ENCODE data around the gene CHMP2B. TPM values are rescaled to one million over a fixed set of nuclear protein-coding genes. Genes with fewer than 3 reads are reported as not detected.

The CHMP2B gene
- total RNA-seq, 1 donor from 2014 or later, result 38.9 TPM

DNA sequence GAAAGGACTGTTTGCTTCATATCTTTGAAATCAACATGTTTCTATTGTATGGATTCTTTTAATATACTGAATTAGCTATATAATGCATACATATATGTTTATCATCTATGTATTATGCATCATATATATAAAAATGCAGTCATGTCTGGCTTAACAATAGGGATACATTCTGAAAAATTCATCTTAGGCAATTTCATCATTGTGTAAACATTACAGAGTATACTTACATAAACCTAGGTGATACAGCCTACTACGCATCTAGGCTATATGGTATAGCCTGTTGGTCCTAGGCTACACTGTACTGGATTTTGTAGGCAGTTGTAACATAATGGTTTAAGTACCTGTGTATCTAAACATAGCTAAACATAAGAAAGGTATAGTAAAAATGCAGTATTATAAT is 21.7 kb downstream of the CHMP2B start:
- no peaks in the 10 kb centered on the region for H3K9me3 ChIP-seq (ENCODE audit: insufficient read depth, low read depth, low read length)
- no peak overlapping the region for H3K27ac ChIP-seq (ENCODE audit: low read depth, low read length)
- DNase-seq (ENCODE audit: low read depth) (no peak), FAIRE-seq (no peak)
- H3K4me1 ChIP-seq (ENCODE audit: insufficient read depth, low read length), result no peaks in the 10 kb centered on the region
- H2AFZ ChIP-seq (ENCODE audit: low read depth, low read length), result no peak overlapping the region
- H3K36me3 Mint-ChIP-seq (ENCODE audit: low read depth, unreplicated experiment), result no peaks in the 10 kb centered on the region
- no peaks in the 10 kb centered on the region for H3K9me3 Mint-ChIP-seq (ENCODE audit: unreplicated experiment)
- no peaks in the 10 kb centered on the region for H3K27me3 ChIP-seq (ENCODE audit: insufficient read depth, low read length)
- no peak overlapping the region for H3K4me3 ChIP-seq (ENCODE audit: insufficient read depth, low read depth, low read length)
- H4K20me1 ChIP-seq (ENCODE audit: insufficient read depth, low read length), result no peaks in the 10 kb centered on the region
- no peak overlapping the region for H3K9ac ChIP-seq (ENCODE audit: low read length)
- TF ChIP-seq, protein P1, sequence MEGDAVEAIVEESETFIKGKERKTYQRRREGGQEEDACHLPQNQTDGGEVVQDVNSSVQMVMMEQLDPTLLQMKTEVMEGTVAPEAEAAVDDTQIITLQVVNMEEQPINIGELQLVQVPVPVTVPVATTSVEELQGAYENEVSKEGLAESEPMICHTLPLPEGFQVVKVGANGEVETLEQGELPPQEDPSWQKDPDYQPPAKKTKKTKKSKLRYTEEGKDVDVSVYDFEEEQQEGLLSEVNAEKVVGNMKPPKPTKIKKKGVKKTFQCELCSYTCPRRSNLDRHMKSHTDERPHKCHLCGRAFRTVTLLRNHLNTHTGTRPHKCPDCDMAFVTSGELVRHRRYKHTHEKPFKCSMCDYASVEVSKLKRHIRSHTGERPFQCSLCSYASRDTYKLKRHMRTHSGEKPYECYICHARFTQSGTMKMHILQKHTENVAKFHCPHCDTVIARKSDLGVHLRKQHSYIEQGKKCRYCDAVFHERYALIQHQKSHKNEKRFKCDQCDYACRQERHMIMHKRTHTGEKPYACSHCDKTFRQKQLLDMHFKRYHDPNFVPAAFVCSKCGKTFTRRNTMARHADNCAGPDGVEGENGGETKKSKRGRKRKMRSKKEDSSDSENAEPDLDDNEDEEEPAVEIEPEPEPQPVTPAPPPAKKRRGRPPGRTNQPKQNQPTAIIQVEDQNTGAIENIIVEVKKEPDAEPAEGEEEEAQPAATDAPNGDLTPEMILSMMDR (IDR thresholded peaks at IDR 0.05; ENCODE audit: insufficient read depth, low read depth, low read length), result no peak
- no peak for TF ChIP-seq EZH2 (IDR thresholded peaks at IDR 0.05; ENCODE audit: insufficient read depth, low read length)
- H3K4me1 Mint-ChIP-seq (ENCODE audit: low read depth, unreplicated experiment), result peaks cover 2% of the 10 kb centered on the region
- no peak overlapping the region for H3K4me3 Mint-ChIP-seq (ENCODE audit: unreplicated experiment)
- no peaks in the 10 kb centered on the region for H3K79me2 ChIP-seq (ENCODE audit: insufficient read depth, low read length)
- H3K27me3 Mint-ChIP-seq (ENCODE audit: low read depth, unreplicated experiment), result no peaks in the 10 kb centered on the region
- no peak overlapping the region for H3K27ac Mint-ChIP-seq (ENCODE audit: unreplicated experiment)
- peaks cover 18% of the 10 kb centered on the region for H3K36me3 ChIP-seq (ENCODE audit: insufficient read depth, low read length)
- H3K4me2 ChIP-seq (ENCODE audit: low read length), result no peak overlapping the region

DNA sequence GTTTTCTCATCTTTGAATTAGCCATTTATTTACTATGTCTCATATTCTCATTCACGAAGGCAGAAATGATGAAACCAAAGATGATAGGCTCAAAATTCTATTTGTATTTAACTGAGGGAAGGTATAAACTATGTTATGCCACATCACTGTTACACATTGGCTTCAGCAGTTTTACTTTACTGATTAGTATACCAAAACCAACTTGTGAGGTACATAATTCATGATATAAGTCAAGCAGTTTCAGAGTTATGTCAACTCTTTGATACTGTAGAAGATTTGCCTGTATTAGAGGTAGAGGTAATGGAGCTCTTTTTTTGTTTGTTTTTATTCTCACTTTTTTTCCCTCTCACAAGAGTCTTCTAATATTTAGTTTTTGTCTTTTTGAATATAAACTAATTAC is 22.9 kb downstream of the CHMP2B start:
- H2AFZ ChIP-seq (ENCODE audit: low read depth, low read length), result no peak overlapping the region
- H3K36me3 ChIP-seq (ENCODE audit: insufficient read depth, low read length), result peaks cover 18% of the 10 kb centered on the region
- H3K4me2 ChIP-seq (ENCODE audit: low read length), result no peak overlapping the region
- no peaks in the 10 kb centered on the region for H3K27me3 ChIP-seq (ENCODE audit: insufficient read depth, low read length)
- H3K4me3 Mint-ChIP-seq (ENCODE audit: unreplicated experiment), result no peak overlapping the region
- no peak overlapping the region for H3K9ac ChIP-seq (ENCODE audit: low read length)
- H3K27ac Mint-ChIP-seq (ENCODE audit: unreplicated experiment), result no peak overlapping the region
- H3K36me3 Mint-ChIP-seq (ENCODE audit: low read depth, unreplicated experiment), result no peaks in the 10 kb centered on the region
- TF ChIP-seq, protein P1 (IDR thresholded peaks at IDR 0.05; ENCODE audit: insufficient read depth, low read depth, low read length), result no peak
- TF ChIP-seq EZH2 (IDR thresholded peaks at IDR 0.05; ENCODE audit: insufficient read depth, low read length), result no peak
- peaks cover 2% of the 10 kb centered on the region for H3K4me1 Mint-ChIP-seq (ENCODE audit: low read depth, unreplicated experiment)
- H3K79me2 ChIP-seq (ENCODE audit: insufficient read depth, low read length), result no peaks in the 10 kb centered on the region
- no peak for DNase-seq (ENCODE audit: low read depth)
- FAIRE-seq, result no peak
- H3K4me1 ChIP-seq (ENCODE audit: insufficient read depth, low read length), result no peaks in the 10 kb centered on the region
- H3K27ac ChIP-seq (ENCODE audit: low read depth, low read length), result no peak overlapping the region
- H3K9me3 ChIP-seq (ENCODE audit: insufficient read depth, low read depth, low read length), result no peaks in the 10 kb centered on the region
- H3K9me3 Mint-ChIP-seq (ENCODE audit: unreplicated experiment), result no peaks in the 10 kb centered on the region
- no peak overlapping the region for H3K4me3 ChIP-seq (ENCODE audit: insufficient read depth, low read depth, low read length)
- no peaks in the 10 kb centered on the region for H3K27me3 Mint-ChIP-seq (ENCODE audit: low read depth, unreplicated experiment)
- H4K20me1 ChIP-seq (ENCODE audit: insufficient read depth, low read length), result no peaks in the 10 kb centered on the region

DNA sequence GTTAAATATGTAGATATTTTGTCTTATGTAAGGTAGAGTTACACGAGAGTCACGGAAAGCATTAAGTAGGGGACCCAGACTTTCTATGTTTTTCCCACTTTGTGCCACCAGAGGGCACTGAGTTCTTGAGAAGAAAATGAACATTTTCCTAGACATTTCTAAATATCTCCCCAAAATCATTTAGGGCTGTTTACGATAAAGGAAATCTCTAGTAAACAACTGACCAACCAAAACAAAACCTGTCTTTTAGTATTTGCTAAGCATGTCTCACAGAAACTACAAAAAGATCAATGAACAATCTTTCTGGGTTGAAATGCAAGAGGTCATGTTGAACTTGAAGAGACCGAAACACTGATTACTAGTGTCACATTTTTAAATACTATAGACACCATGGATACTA is 33.2 kb downstream of the CHMP2B start:
- no peaks in the 10 kb centered on the region for H3K27me3 Mint-ChIP-seq (ENCODE audit: low read depth, unreplicated experiment)
- H3K36me3 Mint-ChIP-seq (ENCODE audit: low read depth, unreplicated experiment), result no peaks in the 10 kb centered on the region
- no peak overlapping the region for H3K4me3 Mint-ChIP-seq (ENCODE audit: unreplicated experiment)
- H3K27ac Mint-ChIP-seq (ENCODE audit: unreplicated experiment), result no peak overlapping the region
- Histone ChIP-seq H3K4me3 (ENCODE audit: insufficient read depth, low read depth, low read length) (no peak overlapping the region), H3K79me2 (ENCODE audit: insufficient read depth, low read length) (no peaks in the 10 kb centered on the region), H2AFZ (ENCODE audit: low read depth, low read length) (no peak overlapping the region), H3K9me3 (ENCODE audit: insufficient read depth, low read depth, low read length) (no peaks in the 10 kb centered on the region), H3K4me2 (ENCODE audit: low read length) (no peak overlapping the region), H4K20me1 (ENCODE audit: insufficient read depth, low read length) (no peaks in the 10 kb centered on the region), H3K27ac (ENCODE audit: low read depth, low read length) (no peak overlapping the region), H3K36me3 (ENCODE audit: insufficient read depth, low read length) (no peaks in the 10 kb centered on the region), H3K27me3 (ENCODE audit: insufficient read depth, low read length) (no peaks in the 10 kb centered on the region), H3K9ac (ENCODE audit: low read length) (no peak overlapping the region), H3K4me1 (ENCODE audit: insufficient read depth, low read length) (no peaks in the 10 kb centered on the region)
- TF ChIP-seq, protein P1 (IDR thresholded peaks at IDR 0.05; ENCODE audit: insufficient read depth, low read depth, low read length), result peak; percentile 68
- TF ChIP-seq EZH2 (IDR thresholded peaks at IDR 0.05; ENCODE audit: insufficient read depth, low read length), result no peak
- H3K9me3 Mint-ChIP-seq (ENCODE audit: unreplicated experiment), result no peaks in the 10 kb centered on the region
- peak; percentile 22 for DNase-seq (ENCODE audit: low read depth)
- peak; percentile 56 for FAIRE-seq
- no peaks in the 10 kb centered on the region for H3K4me1 Mint-ChIP-seq (ENCODE audit: low read depth, unreplicated experiment)
